ENCODE results near the gene WWOX.

Gene WWOX

DNA sequence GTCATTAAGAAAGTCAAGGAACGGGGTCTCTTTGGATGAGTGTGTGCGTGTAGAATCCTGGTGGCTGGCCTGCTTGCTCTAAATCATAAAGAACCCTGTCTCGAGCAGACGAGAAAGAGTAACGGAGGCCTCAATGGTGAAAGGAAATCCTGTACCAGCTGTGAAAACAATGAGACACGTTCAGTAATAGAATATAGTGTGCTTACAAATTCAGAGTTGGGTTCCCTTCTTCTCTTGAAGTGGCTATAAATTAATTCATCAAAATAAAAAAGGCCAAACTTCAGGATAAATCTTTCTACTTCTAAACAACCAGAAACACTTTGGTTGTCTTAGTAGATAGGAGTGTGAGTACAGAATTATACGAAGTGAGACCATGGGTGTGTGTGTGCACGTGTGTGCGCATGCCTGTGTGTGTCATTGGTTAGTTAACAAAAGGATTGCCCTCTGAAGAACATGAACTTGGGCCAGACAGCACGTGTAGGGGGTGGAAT, 48.5 kb downstream of the WWOX start:
- no peak for FAIRE-seq

DNA sequence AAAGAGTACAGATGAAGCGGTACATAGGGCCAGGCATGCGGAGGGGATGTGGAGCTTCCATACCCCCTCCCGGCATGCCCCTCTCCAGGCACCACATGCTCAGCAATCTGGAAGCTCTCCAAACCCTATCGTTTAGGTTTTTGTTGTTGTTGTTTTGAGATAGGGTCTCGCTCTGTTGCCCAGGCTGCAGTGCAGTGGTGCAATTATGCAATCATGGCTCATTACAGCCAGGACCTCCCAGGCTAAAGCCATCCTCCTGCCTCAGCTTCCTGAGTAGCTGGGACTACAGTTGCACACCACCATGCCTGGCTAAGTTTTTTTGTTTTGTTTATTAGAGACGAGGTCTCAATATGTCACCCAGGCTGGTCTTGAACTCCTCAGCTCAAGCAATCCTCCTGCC, 50.8 kb downstream of the WWOX start:
- FAIRE-seq: no peak

DNA sequence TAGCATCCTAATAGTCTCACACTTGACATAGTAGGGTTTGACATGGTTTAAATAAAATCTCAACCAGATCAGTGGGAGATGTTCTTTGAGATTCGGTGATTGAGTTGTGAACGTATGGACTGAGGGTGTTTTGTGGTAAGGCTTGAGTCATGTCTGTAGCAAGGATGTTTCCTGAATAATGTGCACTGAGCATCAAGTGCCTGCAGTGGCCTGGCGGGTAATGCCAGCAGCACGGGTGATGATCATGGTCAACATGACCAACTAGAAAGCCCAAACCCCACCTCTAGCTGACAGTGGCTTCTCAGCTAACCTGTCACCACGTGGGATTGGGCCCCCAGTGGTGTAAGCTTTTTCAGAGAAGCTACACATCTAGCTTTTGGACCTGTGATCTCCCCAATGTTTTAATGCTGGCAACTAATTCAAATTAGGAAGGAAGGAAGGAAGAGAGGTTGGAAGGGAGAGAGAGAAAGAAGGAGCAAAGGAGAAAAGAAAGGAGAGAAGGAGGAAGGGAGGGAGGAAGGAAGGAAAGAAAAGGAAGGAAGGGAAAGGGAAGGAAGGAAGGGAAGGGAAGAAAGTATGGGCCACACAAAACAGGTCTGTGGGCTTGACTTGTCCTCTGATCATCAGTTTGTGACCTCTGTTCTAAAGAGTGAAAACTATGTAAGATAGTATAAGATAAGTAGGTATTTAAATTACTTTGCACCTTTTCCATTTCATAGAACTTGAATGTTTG, 55.4 kb downstream of the WWOX start:
- FAIRE-seq: no peak

DNA sequence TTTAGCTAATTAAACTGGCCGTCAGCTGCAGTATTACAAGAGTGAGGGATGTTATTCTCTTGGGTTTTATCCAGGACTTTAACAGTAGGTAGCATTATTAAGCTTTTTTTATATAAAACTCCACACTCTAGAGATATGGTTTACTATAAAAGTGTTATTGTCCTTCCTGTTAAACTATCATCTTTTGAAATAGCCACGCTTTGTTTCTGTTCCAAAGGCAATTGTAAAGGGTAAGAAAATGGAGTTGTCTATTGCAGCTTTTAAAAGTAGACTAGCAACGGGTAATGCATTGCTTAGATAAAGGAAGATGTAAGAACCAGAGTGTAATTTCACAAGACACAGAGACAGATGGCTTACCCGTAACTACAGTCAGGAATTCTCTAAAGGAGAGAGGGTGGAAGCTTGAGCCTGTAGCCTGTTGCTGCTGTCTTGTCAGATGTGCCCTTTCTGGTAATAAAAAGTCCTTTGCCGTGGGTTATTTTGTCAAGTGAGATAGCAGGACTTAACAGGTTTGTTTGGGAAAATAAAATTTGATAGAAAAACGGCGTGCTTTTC, 56.4 kb downstream of the WWOX start:
- no peak for FAIRE-seq

DNA sequence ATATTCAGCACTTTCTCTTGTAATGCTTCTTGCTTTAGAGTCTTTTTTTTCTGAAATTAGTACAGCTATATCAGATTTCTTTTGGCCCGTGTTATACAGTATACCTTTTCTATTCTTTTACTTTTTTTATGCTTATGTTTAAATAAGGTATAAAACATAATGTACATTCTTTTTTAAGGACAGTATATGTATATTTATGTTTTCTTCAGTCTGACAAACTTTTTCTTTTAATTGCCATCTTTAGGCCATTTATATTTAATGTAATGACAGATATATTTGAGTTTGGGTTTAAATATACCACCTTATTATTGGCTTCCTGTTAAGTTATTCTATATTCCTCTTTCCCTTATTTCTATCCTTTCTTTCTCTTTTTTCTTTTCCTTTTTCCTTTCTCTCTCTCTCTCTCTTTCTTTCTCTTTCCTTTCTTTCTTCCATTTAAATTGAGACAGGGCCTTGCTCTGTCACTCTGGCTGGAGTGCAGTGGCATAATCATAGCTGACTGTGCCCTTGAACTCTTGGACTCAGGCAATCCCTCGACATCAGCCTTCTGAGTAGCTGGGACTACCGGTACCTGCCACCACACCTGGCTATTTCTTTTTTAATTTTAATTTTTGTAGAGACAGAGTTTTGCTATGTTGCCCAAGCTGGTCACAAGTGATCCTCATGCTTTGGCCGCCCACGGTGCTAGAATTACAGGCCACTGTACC, 61.7 kb downstream of the WWOX start:
- FAIRE-seq: no peak

DNA sequence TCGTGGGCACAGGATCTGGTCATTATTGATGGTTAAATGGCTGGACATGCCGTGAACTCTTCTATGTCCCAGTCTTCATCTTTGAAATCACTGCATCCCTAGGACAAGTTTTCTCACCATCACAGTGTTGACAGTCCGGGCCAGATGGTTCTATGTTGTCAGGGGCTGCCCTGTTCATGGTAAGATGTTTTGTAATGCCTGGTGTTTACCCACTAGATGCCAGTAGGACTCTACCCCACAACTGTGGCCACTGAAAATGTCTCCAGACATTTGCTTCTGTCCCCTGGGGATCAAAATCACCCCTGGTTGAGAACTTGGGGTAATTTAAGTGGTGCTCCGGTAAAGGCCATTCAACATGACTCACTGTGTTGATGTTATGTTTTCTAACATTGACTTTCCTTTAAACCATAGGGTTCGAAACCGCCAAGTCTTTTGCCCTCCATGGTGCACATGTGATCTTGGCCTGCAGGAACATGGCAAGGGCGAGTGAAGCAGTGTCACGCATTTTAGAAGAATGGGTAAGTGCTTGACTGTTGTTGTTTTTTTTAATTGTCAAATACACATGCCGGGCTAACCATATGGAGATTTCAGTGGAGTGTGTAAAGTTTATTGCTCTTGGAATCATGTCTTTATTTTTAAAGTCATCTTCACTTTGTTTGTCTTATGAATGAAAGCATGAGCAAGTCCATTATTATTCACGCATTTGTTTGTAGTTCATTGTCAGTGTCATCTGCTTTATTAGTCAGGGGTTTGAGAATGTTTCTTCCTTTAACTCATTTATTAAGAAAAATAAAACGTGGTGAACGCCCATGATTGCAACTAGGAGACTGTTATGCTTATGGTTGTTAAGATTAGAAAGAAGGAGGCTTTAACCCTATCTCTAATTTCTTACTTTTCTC, 64.6 kb downstream of the WWOX start:
- peak; percentile 98 for FAIRE-seq

DNA sequence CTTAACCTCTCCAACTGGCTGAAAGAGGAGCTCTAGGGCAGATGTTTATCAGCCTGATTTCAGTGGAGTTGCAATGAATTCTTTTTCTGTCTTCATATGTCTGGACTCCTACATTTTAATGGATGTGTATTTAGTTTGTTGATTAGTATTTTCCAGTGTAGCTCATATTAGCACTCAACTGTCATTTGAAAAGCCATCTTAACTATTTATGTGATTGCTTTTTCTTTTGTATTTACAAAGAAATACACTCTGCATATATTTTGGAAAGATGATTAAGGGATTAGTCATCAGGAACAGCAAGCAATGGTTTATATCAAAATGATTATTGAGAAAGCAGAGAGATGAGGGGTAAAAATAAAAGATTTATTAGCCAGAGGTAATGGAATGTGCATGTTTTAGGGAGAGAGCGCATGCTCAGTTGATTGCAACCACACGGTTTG, 71.1 kb downstream of the WWOX start:
- no peak for FAIRE-seq

DNA sequence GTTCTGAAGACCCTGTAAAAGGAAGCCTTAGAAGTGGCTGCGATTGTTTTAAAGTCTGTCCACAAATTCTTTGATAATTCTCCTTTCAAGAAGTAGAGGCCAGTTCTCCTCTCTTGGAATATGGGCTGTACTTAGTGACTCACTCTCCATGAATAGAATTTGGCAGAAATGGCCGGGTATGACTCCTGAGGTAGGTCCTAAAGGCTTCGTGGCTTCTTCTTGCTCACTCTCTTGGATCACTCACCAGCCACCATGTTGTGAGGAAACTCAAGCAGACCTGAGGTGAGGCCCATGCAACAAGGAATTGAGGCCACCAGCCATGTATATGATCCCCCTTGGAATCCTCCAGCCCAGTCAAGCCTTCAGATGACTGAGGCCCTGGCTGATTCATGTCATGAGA, 75.8 kb downstream of the WWOX start:
- FAIRE-seq: no peak

DNA sequence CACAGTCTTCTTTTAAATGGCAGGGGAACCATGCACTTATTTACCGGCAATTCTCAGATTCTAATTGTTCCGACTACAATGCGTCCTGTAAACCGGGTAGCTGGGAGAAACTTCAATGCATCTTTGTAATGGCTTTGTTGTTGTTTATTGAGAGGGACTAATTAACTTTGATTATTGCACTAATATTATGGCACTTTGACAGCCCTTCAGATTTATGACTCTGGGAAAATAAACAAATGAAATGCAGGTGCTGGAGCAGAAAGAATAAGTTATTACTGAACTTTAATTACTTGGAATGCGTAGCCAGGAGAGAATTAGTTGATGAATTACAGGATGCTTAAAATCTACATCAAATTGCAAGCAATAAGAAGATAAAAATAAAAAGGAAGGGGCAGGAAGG, 77.0 kb downstream of the WWOX start:
- FAIRE-seq: peak; percentile 23

DNA sequence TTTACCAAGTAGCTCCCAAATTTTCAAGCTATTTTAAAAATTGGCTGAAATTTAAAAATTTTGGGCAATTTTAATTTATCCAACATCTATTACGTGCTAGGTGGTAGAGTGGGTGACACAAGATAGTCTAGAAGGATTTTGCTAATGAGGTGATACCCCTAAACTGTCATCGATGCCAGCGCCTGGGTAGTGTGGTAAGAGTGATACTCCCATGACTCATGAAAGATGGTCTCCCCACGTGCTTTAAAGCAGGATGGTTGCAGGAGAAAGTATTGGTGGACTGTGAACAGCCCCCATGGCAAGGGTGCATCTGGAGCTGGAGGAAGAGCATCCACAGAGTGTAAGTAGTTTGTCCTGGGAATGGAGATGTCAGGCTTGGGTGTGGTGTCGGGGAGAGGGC, 77.8 kb downstream of the WWOX start:
- FAIRE-seq: no peak

DNA sequence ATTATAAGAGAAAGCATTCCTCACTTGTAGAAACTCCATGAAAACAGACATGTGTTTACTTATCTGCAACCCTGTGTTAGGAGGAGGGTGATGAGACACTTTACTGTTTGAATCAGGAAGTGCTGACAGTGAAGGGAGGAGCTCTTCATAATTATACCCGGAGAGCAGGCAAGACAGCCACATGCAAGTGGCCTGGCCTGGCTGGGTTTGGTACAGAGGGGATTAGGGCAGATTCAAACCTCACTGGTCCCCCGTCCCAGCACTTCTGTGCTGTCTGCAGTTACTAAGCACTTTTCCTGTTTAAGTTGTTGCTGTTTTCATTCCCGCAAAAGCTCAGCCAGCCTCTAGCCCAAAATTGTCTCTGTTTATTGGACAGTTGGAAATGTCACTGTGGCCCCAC, 78.5 kb downstream of the WWOX start:
- FAIRE-seq: no peak

DNA sequence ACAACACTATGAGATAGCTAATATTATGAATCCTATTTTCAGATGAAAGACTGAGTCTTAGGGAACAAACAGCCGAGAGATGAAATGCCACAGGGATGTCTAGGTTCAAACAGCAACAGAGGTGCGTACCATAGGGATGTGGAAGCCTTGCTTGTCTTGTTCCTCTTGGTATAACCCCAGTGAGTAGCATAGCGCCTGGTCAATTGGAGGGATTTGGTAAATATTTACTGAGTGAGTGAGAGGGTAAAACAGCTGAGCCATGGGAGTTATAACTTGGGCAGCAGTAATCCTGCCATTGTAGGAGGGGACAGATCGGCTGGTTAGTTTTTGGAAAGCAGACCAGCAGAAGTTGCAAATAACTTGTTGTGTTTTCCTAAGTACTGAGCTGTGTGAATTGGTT, 80.2 kb downstream of the WWOX start:
- no peak for FAIRE-seq

DNA sequence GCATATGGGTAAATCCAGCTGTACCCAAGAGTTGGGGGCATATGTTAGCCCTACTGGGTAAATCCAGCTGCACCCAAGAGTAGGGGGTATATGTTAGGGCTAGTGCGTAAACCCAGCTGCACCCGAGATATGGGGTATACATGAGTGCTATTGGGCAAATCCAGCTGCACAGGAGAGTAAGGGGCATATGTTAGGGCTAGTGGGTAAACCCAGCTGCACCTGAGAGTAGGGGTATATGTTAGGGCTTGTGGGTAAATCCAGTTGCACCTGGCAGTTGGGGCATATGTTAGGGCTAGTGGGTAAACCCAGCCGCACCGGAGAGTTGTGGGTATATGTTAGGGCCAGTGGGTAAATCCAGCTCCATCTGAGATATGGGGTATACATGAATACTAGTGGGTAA, 80.9 kb downstream of the WWOX start:
- FAIRE-seq: no peak

DNA sequence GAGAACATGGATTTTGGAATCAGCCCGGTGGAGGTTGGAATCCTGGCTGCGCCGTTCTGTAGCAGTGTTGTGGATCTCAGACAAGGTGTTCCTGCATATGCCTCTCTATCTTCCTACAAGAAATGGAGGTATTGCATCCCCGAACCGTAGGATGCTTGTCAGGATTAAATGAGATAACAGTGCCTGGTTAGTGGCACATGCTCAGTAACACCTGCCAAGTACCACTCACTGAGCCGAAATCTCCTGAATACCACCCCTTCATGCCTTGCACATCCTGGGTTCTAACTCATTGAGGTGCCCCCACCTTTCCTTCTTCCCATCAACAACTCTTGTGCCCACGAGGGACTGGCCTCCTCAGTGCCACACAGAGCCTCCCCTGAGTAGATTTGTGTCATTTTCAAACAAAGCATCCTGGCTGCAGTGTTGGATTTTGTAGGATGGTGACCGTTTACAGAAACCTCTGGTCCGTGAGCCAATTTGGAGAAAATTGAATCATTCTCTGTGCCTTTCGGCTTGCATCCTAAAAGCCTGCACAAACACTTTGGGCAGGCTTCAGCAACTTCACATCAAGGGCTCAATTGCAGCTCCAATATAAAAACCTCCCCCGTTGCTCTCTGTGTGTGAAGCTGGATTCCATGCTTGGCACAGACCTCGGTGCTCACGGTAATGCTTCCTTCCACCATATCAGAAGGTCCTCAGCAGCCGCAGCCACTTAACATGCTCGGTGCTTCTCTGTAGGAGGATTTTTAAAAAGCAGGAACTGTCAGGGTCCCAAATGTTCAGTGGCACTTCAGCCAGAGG, 84.2 kb downstream of the WWOX start:
- no peak for FAIRE-seq

DNA sequence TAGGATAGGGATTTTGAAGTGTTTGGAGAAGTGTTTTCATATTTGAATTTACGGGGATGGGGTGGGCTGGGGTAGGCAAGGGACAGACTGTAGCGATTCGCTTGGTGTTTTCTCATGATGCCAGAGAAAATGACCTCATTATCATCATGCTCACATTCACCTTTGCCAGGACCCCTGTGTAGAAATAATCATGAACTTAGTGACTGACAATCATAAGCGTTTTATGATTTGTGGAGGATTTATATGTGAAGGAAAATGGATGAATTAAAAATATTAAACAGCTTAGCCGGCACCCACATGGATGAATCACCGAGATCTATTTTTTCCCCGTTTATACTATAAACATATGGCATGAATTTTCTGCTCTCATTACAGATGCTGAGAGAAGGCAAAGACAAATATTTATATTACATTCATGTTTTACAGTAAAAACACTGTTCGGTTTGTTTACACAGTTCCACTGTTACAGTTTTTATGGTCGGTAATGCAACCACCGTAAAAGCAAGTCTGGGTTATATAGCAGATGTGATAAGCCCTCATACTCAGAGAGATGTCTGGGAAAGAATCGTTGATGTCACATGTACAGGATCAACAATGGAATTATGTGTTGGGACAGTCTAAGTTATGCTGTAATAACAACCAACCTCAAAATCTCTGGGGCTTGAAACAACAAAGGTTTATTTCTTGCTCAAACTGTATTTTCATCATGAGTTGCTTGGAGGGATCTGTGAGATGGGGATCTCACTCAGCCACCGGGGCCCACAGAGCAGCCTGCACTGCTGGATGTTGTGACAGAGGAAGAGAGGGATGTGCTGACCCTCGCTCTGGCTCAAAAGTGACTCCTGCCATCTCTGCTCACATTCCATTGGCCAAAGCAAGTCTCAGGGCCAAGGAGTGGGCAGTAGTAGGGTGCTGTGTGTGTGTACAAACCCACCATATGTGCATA, 85.1 kb downstream of the WWOX start:
- FAIRE-seq: peak; percentile 97

DNA sequence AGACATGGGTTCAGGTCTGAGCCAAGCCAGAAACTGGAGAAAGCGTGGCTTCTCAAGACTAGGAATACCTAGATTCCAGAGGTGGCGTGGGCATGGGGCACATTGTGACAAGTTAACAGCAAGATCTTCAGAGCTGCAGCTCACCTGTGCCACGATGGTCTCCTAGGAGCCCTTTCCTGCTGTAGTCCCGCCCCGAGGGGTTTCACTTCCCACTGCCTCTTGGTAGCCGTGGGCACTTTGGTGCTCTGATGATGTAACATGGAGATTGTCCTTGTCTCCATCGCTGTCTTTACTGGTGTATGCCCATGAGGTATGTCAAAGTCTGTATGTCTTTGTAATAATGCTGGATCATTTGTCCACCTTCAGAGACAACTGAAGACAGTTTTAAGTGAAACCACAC, 89.7 kb downstream of the WWOX start:
- no peak for FAIRE-seq

DNA sequence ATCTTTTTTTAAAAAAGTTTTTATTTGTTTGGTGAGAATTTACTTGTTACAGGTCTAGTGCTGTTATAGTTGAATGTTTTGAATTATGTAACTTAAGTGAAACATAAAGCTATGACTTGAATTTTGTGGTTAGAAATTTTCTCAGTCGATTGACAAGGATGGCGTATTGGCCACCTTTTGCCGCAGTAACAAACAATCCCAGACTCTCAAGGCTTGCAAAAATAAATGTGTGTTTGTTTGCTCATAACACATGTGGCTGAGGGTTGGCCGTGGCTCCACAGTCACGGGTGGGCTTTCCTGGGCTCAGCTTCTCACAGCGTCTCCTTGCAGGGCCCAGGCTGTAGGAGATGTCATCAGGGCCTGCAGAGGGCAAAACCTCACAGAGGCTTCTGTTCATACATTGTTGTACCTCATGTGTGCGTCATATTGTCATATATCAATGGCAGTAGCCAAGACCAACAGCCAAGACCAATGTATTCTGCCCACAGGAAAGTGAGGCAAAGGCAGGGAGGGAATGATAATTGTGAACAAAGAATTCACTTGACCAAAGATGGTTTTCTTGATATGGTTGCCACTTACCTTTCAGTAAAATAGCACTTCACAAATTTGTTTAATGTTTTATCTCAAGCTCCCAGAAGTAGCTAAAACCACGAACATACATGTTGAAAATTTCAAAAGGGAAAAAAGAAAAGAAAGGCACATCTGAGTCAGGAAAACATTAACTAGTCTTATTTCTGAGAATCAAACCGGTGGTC, 93.5 kb downstream of the WWOX start:
- no peak for FAIRE-seq

DNA sequence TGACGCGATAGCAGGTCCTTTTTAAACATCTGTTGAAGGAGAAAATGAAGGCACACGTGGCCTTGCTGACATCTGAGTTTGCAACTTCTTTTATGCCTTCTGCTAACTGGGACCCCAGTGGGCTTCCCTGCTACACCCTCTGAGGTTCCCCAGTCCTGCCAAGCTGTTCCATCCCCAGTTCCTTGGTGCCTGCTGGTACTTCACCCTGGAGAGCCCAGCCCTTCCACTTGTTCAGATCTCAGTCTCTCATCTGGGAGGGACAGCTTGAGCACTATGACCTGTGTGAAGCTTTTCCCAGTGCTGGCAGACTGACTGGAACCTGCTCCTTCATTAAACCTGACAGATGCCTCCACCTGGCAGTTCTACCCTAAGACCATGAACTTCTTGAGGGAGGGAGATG, 95.5 kb downstream of the WWOX start:
- no peak for FAIRE-seq

DNA sequence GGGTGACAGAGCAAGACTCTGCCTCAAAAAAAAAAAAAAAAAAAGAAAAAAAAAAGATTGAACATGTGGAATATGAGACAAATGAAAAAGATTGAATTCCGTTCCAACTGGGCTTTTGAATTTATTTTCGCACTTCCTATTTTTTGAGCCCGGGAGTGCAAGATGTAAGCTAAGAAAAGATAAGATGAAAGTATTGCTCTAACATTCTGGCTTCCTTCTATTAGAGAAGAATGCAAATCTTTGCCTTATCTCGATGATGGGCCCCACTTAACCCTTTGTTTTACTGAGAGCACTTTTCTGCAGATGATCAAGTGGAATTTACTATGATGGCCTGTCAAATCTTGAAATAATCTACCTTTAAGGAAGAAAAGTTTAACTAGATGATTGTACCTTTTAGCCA, 96.3 kb downstream of the WWOX start:
- no peak for FAIRE-seq

DNA sequence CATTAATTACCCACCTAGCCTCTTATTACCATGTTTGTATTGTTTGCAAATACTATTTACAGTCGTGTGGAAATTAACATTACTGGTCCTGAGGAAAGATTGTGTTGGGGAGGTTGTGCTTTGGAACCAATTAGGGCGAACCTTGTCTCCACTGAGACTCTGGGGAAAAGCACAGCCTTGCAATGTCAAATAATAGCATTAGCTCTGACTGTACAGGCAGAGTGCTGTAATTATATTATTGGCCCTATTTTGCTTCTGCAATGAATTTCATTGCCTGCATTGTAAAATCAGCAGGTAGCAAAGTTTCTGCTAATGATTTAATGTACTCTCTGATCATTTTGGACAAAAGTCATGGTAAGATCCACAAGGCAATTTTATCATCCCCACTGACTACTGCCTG, 97.0 kb downstream of the WWOX start:
- no peak for FAIRE-seq
